KMS-11 (cell line): ENCODE data around the gene LTB.

ENCODE experiments used
- H2AFZ ChIP-seq: fragments of 200-600 bp; sonication (generic); 2 replicates; pipeline ENCODE4 v1.6.1; 2016; ENCODE audit warnings: antibody characterized with exemption, mixed run types, low read depth
- H3K27ac ChIP-seq: fragments of 200-600 bp; sonication (generic); 2 replicates; pipeline ENCODE4 v1.6.1; 2016; ENCODE audit warnings: mild to moderate bottlenecking, mixed run types
- H3K27me3 ChIP-seq: fragments of 200-600 bp; sonication (generic); 2 replicates; pipeline ENCODE4 v1.6.1; 2017; ENCODE audit warnings: mild to moderate bottlenecking, low read depth, mixed run types, moderate library complexity; ENCODE audit not compliant: insufficient read depth
- H3K36me3 ChIP-seq: fragments of 200-600 bp; sonication (generic); 2 replicates; pipeline ENCODE4 v1.6.1; 2017; ENCODE audit warnings: mild to moderate bottlenecking, mixed run types; ENCODE audit not compliant: insufficient read depth
- H3K4me1 ChIP-seq: fragments of 200-600 bp; sonication (generic); 2 replicates; pipeline ENCODE4 v1.6.1; 2016; ENCODE audit warnings: mild to moderate bottlenecking, low read depth, mixed run types; ENCODE audit not compliant: poor library complexity, severe bottlenecking
- H3K4me2 ChIP-seq: fragments of 200-600 bp; sonication (generic); 2 replicates; pipeline ENCODE4 v1.7.0; 2016; ENCODE audit warnings: mild to moderate bottlenecking, mixed run types
- H3K4me3 ChIP-seq: fragments of 200-600 bp; sonication (generic); IDR thresholded peaks from 2 replicates; pipeline ENCODE4 v1.6.1; 2017; ENCODE audit warnings: low read depth, low read length, mixed read lengths; ENCODE audit not compliant: insufficient read depth
- H3K79me2 ChIP-seq: fragments of 200-600 bp; sonication (generic); 2 replicates; pipeline ENCODE4 v1.6.1; 2016; ENCODE audit warnings: low read depth, mixed run types; ENCODE audit not compliant: insufficient read depth
- H3K9ac ChIP-seq: fragments of 200-600 bp; sonication (generic); 2 replicates; pipeline ENCODE4 v1.6.1; 2016; ENCODE audit warnings: mild to moderate bottlenecking, mixed run types
- H4K20me1 ChIP-seq: fragments of 200-600 bp; sonication (generic); 2 replicates; pipeline ENCODE4 v1.6.1; 2016; ENCODE audit warnings: mild to moderate bottlenecking, mixed run types; ENCODE audit not compliant: insufficient read depth
- CTCF ChIP-seq: fragments of 200-600 bp; sonication (generic); conservative IDR thresholded peaks from 2 replicates; pipeline ENCODE4 v1.6.1; 2017; ENCODE audit warnings: low read depth, mild to moderate bottlenecking, antibody characterized with exemption, low read length, moderate library complexity, mixed read lengths

The LTB gene

GRCh38 chr6:31587791-31588777, 5.9 kb upstream of the LTB start:
- Histone ChIP-seq H3K4me2 (no peak overlapping the region), H2AFZ (no peak overlapping the region), H3K27me3 (peaks cover 5% of the 10 kb centered on the region; the same call in 1 of the 2 replicates), H3K79me2 (no peaks in the 10 kb centered on the region), H3K9ac (no peak overlapping the region), H3K36me3 (no peaks in the 10 kb centered on the region), H3K27ac (no peak overlapping the region), H4K20me1 (no peaks in the 10 kb centered on the region), H3K4me1 (peaks cover 7% of the 10 kb centered on the region), H3K4me3 (no peak overlapping the region)
- TF ChIP-seq CTCF: no peak

- peaks cover 5% of the 10 kb centered on the region; the same call in 1 of the 2 replicates for H3K27me3 ChIP-seq
- no peaks in the 10 kb centered on the region for H4K20me1 ChIP-seq
- H3K4me1 ChIP-seq: peaks cover 20% of the 10 kb centered on the region
- H2AFZ ChIP-seq: no peak overlapping the region
- no peak for TF ChIP-seq CTCF
- no peaks in the 10 kb centered on the region for H3K36me3 ChIP-seq
- no peaks in the 10 kb centered on the region for H3K79me2 ChIP-seq
- no peak overlapping the region for H3K4me3 ChIP-seq
- H3K9ac ChIP-seq: no peak overlapping the region
- H3K27ac ChIP-seq: no peak overlapping the region
- H3K4me2 ChIP-seq: no peak overlapping the region
These were observed 4.5 kb upstream of the LTB start for GRCh38 chr6:31586599-31587281.

- peaks cover 10% of the 10 kb centered on the region for H3K27me3 ChIP-seq
- TF ChIP-seq CTCF: no peak
- peaks cover 28% of the 10 kb centered on the region for H3K4me1 ChIP-seq
- no peaks in the 10 kb centered on the region for H3K79me2 ChIP-seq
- H3K9ac ChIP-seq: no peak within 1 kb of the TSS
- H2AFZ ChIP-seq: no peak within 1 kb of the TSS
- H3K4me2 ChIP-seq: no peak within 1 kb of the TSS
- no peak within 1 kb of the TSS for H3K4me3 ChIP-seq
- no peak within 1 kb of the TSS for H3K27ac ChIP-seq
- H3K36me3 ChIP-seq: no peaks in the 10 kb centered on the region
- no peaks in the 10 kb centered on the region for H4K20me1 ChIP-seq
These were observed 3.8 kb upstream of the LTB start, which contains the start of gene LST1 for GRCh38 chr6:31586008-31586407. LST1 (plus strand) TSS chr6:31586277; CDS start chr6:31587300, 1,023 bp downstream.

- Histone ChIP-seq H3K27me3 (peaks cover 11% of the 10 kb centered on the region), H4K20me1 (no peaks in the 10 kb centered on the region), H3K27ac (no peak overlapping the region), H2AFZ (no peak overlapping the region), H3K4me1 (peaks cover 32% of the 10 kb centered on the region), H3K79me2 (no peaks in the 10 kb centered on the region), H3K9ac (no peak overlapping the region), H3K4me2 (no peak overlapping the region), H3K36me3 (no peaks in the 10 kb centered on the region), H3K4me3 (no peak overlapping the region)
- TF ChIP-seq CTCF: peak; percentile 68
These were observed 3.3 kb upstream of the LTB start for GRCh38 chr6:31585491-31585890.
